GM23338 (cell line): ENCODE data around the gene NCOA1. TPM values are rescaled to one million over a fixed set of nuclear protein-coding genes. Genes with fewer than 3 reads are reported as not detected.

ENCODE experiments used
- ATAC-seq: fragments of 200-7000 bp; cut with Tn5 transposase; 3 replicates; pipeline ENCODE4 v1.9.1; 2020
- DNase-seq: peaks from one replicate; pipeline ENCODE4 v3.0.0-alpha.2; 2015; ENCODE audit warnings: low spot score
- H2AFZ ChIP-seq: fragments of 200-600 bp; sonication (generic); 2 replicates; pipeline ENCODE4 v1.8.0; 2016; ENCODE audit warnings: antibody characterized with exemption, mild to moderate bottlenecking, moderate library complexity
- H3F3A ChIP-seq: fragments of 200-600 bp; sonication (generic); replicated peaks from 2 replicates; pipeline ENCODE4 v1.8.0; 2017; ENCODE audit warnings: antibody characterized with exemption, mixed run types, low read depth
- H3K27ac ChIP-seq: fragments of 200-600 bp; sonication (generic); 2 replicates; pipeline ENCODE4 v1.6.1; 2016; ENCODE audit warnings: low read depth
- H3K27me3 ChIP-seq: fragments of 200-600 bp; sonication (generic); 2 replicates; pipeline ENCODE4 v1.8.0; 2016; ENCODE audit warnings: mild to moderate bottlenecking, mixed run types, moderate library complexity; ENCODE audit not compliant: insufficient read depth
- H3K36me3 ChIP-seq: fragments of 200-600 bp; sonication (generic); 2 replicates; pipeline ENCODE4 v1.8.0; 2016; ENCODE audit warnings: mild to moderate bottlenecking; ENCODE audit not compliant: insufficient read depth
- H3K4me1 ChIP-seq: fragments of 200-600 bp; sonication (generic); 2 replicates; pipeline ENCODE4 v1.8.0; 2016; ENCODE audit warnings: mild to moderate bottlenecking, moderate library complexity; ENCODE audit not compliant: insufficient read depth
- H3K4me2 ChIP-seq: fragments of 200-600 bp; sonication (generic); 2 replicates; pipeline ENCODE4 v1.7.1; 2017; ENCODE audit warnings: mixed run types
- H3K4me3 ChIP-seq: fragments of 200-600 bp; sonication (generic); 2 replicates; pipeline ENCODE4 v1.6.1; 2016; ENCODE audit warnings: mixed run types
- H3K79me2 ChIP-seq: fragments of 200-600 bp; sonication (generic); replicated peaks from 2 replicates; pipeline ENCODE4 v1.8.0; 2017; ENCODE audit warnings: mild to moderate bottlenecking; ENCODE audit not compliant: insufficient read depth
- H3K9me2 ChIP-seq: fragments of 200-600 bp; sonication (generic); 2 replicates; pipeline ENCODE4 v1.8.0; 2017; ENCODE audit not compliant: insufficient read depth
- H4K20me1 ChIP-seq: fragments of 200-600 bp; sonication (generic); replicated peaks from 2 replicates; pipeline ENCODE4 v1.8.0; 2017; ENCODE audit warnings: mild to moderate bottlenecking; ENCODE audit not compliant: insufficient read depth
- H3K27ac Mint-ChIP-seq: 2 replicates; pipeline ENCODE4 v1.8.0; 2020; ENCODE audit warnings: inconsistent platforms, mild to moderate bottlenecking, moderate library complexity, mixed read lengths
- H3K27me3 Mint-ChIP-seq: 3 replicates; pipeline ENCODE4 v1.8.0; 2022; ENCODE audit warnings: low read depth, mild to moderate bottlenecking, moderate library complexity, mixed read lengths, inconsistent platforms; ENCODE audit not compliant: insufficient read depth, poor library complexity
- H3K36me3 Mint-ChIP-seq: 3 replicates; pipeline ENCODE4 v1.8.0; 2021; ENCODE audit warnings: low read depth, mild to moderate bottlenecking, inconsistent platforms, moderate library complexity, mixed read lengths
- H3K4me1 Mint-ChIP-seq: 3 replicates; pipeline ENCODE4 v1.8.0; 2020; ENCODE audit warnings: mild to moderate bottlenecking, inconsistent platforms, mixed read lengths
- H3K4me3 Mint-ChIP-seq: 3 replicates; pipeline ENCODE4 v1.8.0; 2021; ENCODE audit warnings: moderate library complexity, mild to moderate bottlenecking, inconsistent platforms, mixed read lengths
- H3K9me3 Mint-ChIP-seq: 3 replicates; pipeline ENCODE4 v1.8.0; 2020; ENCODE audit warnings: moderate library complexity, mild to moderate bottlenecking, inconsistent platforms, mixed read lengths
- CREB1 ChIP-seq: fragments of 250-450 bp; sonication (Bioruptor Pico); IDR thresholded peaks from 2 replicates; pipeline ENCODE4 v1.5.0; 2020; ENCODE audit warnings: low read depth, mild to moderate bottlenecking, moderate library complexity
- EZH2 ChIP-seq: fragments of 200-600 bp; sonication (generic); IDR thresholded peaks from one replicate; pipeline ENCODE4 v1.8.0; 2017; ENCODE audit warnings: antibody characterized with exemption, mild to moderate bottlenecking, low read depth; ENCODE audit not compliant: unreplicated experiment
- EZH2phosphoT487 ChIP-seq: fragments of 200-600 bp; sonication (generic); IDR thresholded peaks from one replicate; pipeline ENCODE4 v1.8.1; 2018; ENCODE audit warnings: antibody characterized with exemption; ENCODE audit not compliant: unreplicated experiment
- JUNB ChIP-seq: IDR thresholded peaks from one replicate; pipeline ENCODE4 v1.6.1; 2016; ENCODE audit warnings: antibody characterized with exemption; ENCODE audit not compliant: unreplicated experiment
- NANOG ChIP-seq: IDR thresholded peaks from 2 replicates; pipeline ENCODE4 v1.6.1; 2016; ENCODE audit warnings: antibody characterized with exemption, borderline replicate concordance
- POLR2AphosphoS5 ChIP-seq: IDR thresholded peaks from 2 replicates; pipeline ENCODE4 v1.6.1; 2016; ENCODE audit warnings: antibody characterized with exemption, low read depth
- STAT1 ChIP-seq: IDR thresholded peaks from one replicate; pipeline ENCODE4 v1.6.1; 2016; ENCODE audit warnings: antibody characterized with exemption; ENCODE audit not compliant: unreplicated experiment
- ZNF114 ChIP-seq: fragments of 250-450 bp; sonication (Bioruptor Pico); IDR thresholded peaks from 2 replicates; pipeline ENCODE4 v1.5.0; 2020; ENCODE audit warnings: mild to moderate bottlenecking, moderate library complexity
- ZNF331 ChIP-seq: fragments of 250-450 bp; sonication (Bioruptor Pico); IDR thresholded peaks from 2 replicates; pipeline ENCODE4 v1.5.0; 2020; ENCODE audit warnings: low read depth, mild to moderate bottlenecking, moderate library complexity
- polyA plus RNA-seq: library from polyadenylated mRNA; unstranded; fragments of >200 nt; fragmentation: Nextera tagmentation; extraction: Ambion mirVana; gene quantifications from 2 replicates; pipeline ENCODE4 v1.2.1, GENCODE V29; 2016
- total RNA-seq: library from RNA; depleted of rRNA; stranded (reverse); fragments of >200 nt; shearing (Covaris generic); gene quantifications from 2 replicates; pipeline ENCODE4 v1.2.3, GENCODE V29; 2014
- TF ChIP-seq, protein P1 (sequence below): IDR thresholded peaks from one replicate; pipeline ENCODE4 v1.6.1; 2018; ENCODE audit warnings: antibody characterized with exemption; ENCODE audit not compliant: unreplicated experiment
- TF ChIP-seq, protein P2 (sequence below), 2 experiments: fragments of 200-600 bp in 1 of 2; sonication (generic) in 1 of 2; conservative IDR thresholded peaks; 2 replicates each; pipeline versions ENCODE4 v1.5.1 to v1.6.1; 2016 to 2017; ENCODE audit warnings: antibody characterized with exemption in 2 of 2, low read depth in 2 of 2, mild to moderate bottlenecking in 2 of 2, moderate library complexity in 1 of 2
- TF ChIP-seq, protein P3 (sequence below): fragments of 250-450 bp; sonication (Bioruptor Pico); IDR thresholded peaks from 2 replicates; pipeline ENCODE4 v1.5.0; 2020; ENCODE audit warnings: mild to moderate bottlenecking, moderate library complexity
- TF ChIP-seq, protein P4 (sequence below): IDR thresholded peaks from 2 replicates; pipeline ENCODE4 v1.6.1; 2016; ENCODE audit warnings: antibody characterized with exemption

Gene NCOA1
- total and polyA plus RNA-seq, 2 experiments from 2014 or later = 7.1 to 15.1 TPM

GRCh38 chr2:24683408-24683807, 192.4 kb downstream of the NCOA1 start:
- Histone ChIP-seq H3K4me3 (no peak overlapping the region), H2AFZ (no peak overlapping the region), H3F3A (no peaks in the 10 kb centered on the region), H3K27me3 (no peaks in the 10 kb centered on the region), H3K27ac (no peak overlapping the region), H3K4me1 (no peaks in the 10 kb centered on the region), H3K79me2 (no peaks in the 10 kb centered on the region), H3K36me3 (no peaks in the 10 kb centered on the region), H3K4me2 (no peak overlapping the region), H3K9me2 (no peaks in the 10 kb centered on the region), H4K20me1 (no peaks in the 10 kb centered on the region)
- TF ChIP-seq POLR2AphosphoS5 (no peak), JUNB (no peak), EZH2phosphoT487 (no peak), NANOG (no peak), ZNF331 (CRISPR knock-in tag) (no peak), ZNF114 (CRISPR knock-in tag) (no peak), EZH2 (no peak), STAT1 (no peak), CREB1 (CRISPR knock-in tag) (no peak)
- TF ChIP-seq, protein P1, sequence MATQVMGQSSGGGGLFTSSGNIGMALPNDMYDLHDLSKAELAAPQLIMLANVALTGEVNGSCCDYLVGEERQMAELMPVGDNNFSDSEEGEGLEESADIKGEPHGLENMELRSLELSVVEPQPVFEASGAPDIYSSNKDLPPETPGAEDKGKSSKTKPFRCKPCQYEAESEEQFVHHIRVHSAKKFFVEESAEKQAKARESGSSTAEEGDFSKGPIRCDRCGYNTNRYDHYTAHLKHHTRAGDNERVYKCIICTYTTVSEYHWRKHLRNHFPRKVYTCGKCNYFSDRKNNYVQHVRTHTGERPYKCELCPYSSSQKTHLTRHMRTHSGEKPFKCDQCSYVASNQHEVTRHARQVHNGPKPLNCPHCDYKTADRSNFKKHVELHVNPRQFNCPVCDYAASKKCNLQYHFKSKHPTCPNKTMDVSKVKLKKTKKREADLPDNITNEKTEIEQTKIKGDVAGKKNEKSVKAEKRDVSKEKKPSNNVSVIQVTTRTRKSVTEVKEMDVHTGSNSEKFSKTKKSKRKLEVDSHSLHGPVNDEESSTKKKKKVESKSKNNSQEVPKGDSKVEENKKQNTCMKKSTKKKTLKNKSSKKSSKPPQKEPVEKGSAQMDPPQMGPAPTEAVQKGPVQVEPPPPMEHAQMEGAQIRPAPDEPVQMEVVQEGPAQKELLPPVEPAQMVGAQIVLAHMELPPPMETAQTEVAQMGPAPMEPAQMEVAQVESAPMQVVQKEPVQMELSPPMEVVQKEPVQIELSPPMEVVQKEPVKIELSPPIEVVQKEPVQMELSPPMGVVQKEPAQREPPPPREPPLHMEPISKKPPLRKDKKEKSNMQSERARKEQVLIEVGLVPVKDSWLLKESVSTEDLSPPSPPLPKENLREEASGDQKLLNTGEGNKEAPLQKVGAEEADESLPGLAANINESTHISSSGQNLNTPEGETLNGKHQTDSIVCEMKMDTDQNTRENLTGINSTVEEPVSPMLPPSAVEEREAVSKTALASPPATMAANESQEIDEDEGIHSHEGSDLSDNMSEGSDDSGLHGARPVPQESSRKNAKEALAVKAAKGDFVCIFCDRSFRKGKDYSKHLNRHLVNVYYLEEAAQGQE = no peak
- TF ChIP-seq, protein P2, sequence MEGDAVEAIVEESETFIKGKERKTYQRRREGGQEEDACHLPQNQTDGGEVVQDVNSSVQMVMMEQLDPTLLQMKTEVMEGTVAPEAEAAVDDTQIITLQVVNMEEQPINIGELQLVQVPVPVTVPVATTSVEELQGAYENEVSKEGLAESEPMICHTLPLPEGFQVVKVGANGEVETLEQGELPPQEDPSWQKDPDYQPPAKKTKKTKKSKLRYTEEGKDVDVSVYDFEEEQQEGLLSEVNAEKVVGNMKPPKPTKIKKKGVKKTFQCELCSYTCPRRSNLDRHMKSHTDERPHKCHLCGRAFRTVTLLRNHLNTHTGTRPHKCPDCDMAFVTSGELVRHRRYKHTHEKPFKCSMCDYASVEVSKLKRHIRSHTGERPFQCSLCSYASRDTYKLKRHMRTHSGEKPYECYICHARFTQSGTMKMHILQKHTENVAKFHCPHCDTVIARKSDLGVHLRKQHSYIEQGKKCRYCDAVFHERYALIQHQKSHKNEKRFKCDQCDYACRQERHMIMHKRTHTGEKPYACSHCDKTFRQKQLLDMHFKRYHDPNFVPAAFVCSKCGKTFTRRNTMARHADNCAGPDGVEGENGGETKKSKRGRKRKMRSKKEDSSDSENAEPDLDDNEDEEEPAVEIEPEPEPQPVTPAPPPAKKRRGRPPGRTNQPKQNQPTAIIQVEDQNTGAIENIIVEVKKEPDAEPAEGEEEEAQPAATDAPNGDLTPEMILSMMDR (conservative IDR thresholded peaks at IDR 0.05; ENCODE audit: low read depth in 2 of 2) = no peak
- TF ChIP-seq, protein P3, sequence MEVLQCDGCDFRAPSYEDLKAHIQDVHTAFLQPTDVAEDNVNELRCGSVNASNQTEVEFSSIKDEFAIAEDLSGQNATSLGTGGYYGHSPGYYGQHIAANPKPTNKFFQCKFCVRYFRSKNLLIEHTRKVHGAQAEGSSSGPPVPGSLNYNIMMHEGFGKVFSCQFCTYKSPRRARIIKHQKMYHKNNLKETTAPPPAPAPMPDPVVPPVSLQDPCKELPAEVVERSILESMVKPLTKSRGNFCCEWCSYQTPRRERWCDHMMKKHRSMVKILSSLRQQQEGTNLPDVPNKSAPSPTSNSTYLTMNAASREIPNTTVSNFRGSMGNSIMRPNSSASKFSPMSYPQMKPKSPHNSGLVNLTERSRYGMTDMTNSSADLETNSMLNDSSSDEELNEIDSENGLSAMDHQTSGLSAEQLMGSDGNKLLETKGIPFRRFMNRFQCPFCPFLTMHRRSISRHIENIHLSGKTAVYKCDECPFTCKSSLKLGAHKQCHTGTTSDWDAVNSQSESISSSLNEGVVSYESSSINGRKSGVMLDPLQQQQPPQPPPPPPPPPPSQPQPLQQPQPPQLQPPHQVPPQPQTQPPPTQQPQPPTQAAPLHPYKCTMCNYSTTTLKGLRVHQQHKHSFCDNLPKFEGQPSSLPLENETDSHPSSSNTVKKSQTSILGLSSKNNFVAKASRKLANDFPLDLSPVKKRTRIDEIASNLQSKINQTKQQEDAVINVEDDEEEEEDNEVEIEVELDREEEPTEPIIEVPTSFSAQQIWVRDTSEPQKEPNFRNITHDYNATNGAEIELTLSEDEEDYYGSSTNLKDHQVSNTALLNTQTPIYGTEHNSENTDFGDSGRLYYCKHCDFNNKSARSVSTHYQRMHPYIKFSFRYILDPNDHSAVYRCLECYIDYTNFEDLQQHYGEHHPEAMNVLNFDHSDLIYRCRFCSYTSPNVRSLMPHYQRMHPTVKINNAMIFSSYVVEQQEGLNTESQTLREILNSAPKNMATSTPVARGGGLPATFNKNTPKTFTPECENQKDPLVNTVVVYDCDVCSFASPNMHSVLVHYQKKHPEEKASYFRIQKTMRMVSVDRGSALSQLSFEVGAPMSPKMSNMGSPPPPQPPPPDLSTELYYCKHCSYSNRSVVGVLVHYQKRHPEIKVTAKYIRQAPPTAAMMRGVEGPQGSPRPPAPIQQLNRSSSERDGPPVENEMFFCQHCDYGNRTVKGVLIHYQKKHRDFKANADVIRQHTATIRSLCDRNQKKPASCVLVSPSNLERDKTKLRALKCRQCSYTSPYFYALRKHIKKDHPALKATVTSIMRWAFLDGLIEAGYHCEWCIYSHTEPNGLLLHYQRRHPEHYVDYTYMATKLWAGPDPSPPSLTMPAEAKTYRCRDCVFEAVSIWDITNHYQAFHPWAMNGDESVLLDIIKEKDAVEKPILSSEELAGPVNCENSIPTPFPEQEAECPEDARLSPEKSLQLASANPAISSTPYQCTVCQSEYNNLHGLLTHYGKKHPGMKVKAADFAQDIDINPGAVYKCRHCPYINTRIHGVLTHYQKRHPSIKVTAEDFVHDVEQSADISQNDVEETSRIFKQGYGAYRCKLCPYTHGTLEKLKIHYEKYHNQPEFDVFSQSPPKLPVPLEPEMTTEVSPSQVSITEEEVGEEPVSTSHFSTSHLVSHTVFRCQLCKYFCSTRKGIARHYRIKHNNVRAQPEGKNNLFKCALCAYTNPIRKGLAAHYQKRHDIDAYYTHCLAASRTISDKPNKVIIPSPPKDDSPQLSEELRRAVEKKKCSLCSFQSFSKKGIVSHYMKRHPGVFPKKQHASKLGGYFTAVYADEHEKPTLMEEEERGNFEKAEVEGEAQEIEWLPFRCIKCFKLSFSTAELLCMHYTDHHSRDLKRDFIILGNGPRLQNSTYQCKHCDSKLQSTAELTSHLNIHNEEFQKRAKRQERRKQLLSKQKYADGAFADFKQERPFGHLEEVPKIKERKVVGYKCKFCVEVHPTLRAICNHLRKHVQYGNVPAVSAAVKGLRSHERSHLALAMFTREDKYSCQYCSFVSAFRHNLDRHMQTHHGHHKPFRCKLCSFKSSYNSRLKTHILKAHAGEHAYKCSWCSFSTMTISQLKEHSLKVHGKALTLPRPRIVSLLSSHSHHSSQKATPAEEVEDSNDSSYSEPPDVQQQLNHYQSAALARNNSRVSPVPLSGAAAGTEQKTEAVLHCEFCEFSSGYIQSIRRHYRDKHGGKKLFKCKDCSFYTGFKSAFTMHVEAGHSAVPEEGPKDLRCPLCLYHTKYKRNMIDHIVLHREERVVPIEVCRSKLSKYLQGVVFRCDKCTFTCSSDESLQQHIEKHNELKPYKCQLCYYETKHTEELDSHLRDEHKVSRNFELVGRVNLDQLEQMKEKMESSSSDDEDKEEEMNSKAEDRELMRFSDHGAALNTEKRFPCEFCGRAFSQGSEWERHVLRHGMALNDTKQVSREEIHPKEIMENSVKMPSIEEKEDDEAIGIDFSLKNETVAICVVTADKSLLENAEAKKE (CRISPR knock-in tag) = no peak
- TF ChIP-seq, protein P4, sequence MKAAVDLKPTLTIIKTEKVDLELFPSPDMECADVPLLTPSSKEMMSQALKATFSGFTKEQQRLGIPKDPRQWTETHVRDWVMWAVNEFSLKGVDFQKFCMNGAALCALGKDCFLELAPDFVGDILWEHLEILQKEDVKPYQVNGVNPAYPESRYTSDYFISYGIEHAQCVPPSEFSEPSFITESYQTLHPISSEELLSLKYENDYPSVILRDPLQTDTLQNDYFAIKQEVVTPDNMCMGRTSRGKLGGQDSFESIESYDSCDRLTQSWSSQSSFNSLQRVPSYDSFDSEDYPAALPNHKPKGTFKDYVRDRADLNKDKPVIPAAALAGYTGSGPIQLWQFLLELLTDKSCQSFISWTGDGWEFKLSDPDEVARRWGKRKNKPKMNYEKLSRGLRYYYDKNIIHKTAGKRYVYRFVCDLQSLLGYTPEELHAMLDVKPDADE = no peak
- Mint-ChIP-seq H3K4me1 (no peaks in the 10 kb centered on the region), H3K27ac (no peak overlapping the region), H3K27me3 (no peaks in the 10 kb centered on the region), H3K36me3 (peaks cover 6% of the 10 kb centered on the region; the same call in 1 of the 3 replicates), H3K4me3 (no peak overlapping the region), H3K9me3 (no peaks in the 10 kb centered on the region)
- DNase-seq (no peak), ATAC-seq (no peak)
